Mucosa of descending colon (tissue), 3 donors: Measurements from ENCODE around the gene PRR5. TPM values are rescaled to one million over a fixed set of nuclear protein-coding genes. Genes with fewer than 3 reads are reported as not detected.
"Not testable (repeated sequence)": the region's sequence is repeated elsewhere in the genome, so short reads cannot be mapped to it uniquely, and the experiment has no call there.

Source experiments
- ATAC-seq: fragments of 200-7000 bp; cut with Tn5 transposase; one replicate; pipeline ENCODE4 v1.9.1; 2020; ENCODE audit warnings: mild to moderate bottlenecking, moderate library complexity
- DNase-seq, 3 donors: peaks; one replicate each; pipeline ENCODE4 v3.0.0-alpha.2; 2020
- H3K36me3 ChIP-seq: fragments of 200-600 bp; one replicate; pipeline ENCODE4 v1.8.0; 2021; ENCODE audit warnings: low read depth, mild to moderate bottlenecking
- H3K4me1 ChIP-seq: fragments of 200-600 bp; one replicate; pipeline ENCODE4 v1.8.0; 2021; ENCODE audit warnings: low read depth, mild to moderate bottlenecking
- H3K4me3 ChIP-seq: fragments of 200-600 bp; one replicate; pipeline ENCODE4 v1.8.0; 2021; ENCODE audit warnings: mild to moderate bottlenecking
- H3K9me3 ChIP-seq: fragments of 200-600 bp; one replicate; pipeline ENCODE4 v1.8.0; 2021; ENCODE audit warnings: mild to moderate bottlenecking
- intact Hi-C, 2 donors: fragments of 100-400 bp; cut with DNase I in 1 of 2; cut with micrococcal nuclease in 1 of 2; formaldehyde crosslinking; loops; one replicate each; pipeline versions ENCODE4 v1.11.0 to v1.11.1; 2022; cut with DNase I, micrococcal nuclease
- total RNA-seq, 3 donors: library from RNA; stranded (reverse); fragmentation: NEBNext Ultra II Directional in 2 of 3; extraction: Animal tissue kit (Norgen Biotek cat#: 25700) in 2 of 3; gene quantifications; one replicate each; pipeline versions ENCODE4 v1.2.1 to v1.2.4, GENCODE V29; 2021 to 2023
- TF ChIP-seq, protein P1 (sequence below): fragments of 200-600 bp; IDR thresholded peaks from one replicate; pipeline ENCODE4 v1.8.0; 2022; ENCODE audit warnings: antibody characterized with exemption, mild to moderate bottlenecking
- donor health status: DM: no; HTN: no; CAD: no; lungs with moderate emphysema.
- donor health status: DM: no; HTN: no; CAD: no.
- donor health status: DM: no; HTN: yes; CAD: no.

PRR5 gene
- total RNA-seq, 3 donors from 2014 or later, result 21.8 to 46.2 (median 35.1) TPM

DNA sequence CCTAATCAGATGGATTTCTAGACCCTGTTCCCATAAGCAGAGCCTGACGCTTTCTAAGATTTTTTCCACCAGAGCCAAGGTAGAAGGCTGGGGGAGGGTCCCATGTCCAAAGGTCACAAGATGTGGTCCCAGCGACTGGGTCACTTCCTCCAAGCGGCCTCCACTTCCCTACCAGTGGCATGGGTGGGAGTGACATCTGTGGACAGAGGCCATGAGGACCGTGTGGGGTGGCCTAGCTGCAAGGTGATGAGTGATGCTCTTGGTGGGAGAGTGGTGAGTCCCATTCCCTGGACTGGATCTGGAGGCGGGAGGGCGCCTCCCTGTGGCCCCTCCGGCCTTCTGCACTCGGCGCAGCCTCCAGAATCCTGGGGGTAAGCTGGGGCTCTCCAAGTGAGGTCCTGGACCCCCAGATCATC, 32.4 kb upstream of the PRR5 start:
- H3K4me1 ChIP-seq, result peaks cover 18% of the 10 kb centered on the region
- peak in 2 of 3 donors; percentile 26 to 50 for DNase-seq
- H3K4me3 ChIP-seq, result no peak overlapping the region
- intact Hi-C loops, result no loop called here
- no peak for ATAC-seq
- TF ChIP-seq, protein P1, sequence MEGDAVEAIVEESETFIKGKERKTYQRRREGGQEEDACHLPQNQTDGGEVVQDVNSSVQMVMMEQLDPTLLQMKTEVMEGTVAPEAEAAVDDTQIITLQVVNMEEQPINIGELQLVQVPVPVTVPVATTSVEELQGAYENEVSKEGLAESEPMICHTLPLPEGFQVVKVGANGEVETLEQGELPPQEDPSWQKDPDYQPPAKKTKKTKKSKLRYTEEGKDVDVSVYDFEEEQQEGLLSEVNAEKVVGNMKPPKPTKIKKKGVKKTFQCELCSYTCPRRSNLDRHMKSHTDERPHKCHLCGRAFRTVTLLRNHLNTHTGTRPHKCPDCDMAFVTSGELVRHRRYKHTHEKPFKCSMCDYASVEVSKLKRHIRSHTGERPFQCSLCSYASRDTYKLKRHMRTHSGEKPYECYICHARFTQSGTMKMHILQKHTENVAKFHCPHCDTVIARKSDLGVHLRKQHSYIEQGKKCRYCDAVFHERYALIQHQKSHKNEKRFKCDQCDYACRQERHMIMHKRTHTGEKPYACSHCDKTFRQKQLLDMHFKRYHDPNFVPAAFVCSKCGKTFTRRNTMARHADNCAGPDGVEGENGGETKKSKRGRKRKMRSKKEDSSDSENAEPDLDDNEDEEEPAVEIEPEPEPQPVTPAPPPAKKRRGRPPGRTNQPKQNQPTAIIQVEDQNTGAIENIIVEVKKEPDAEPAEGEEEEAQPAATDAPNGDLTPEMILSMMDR, result no peak
- H3K9me3 ChIP-seq, result no peaks in the 10 kb centered on the region
- H3K36me3 ChIP-seq, result no peaks in the 10 kb centered on the region

DNA sequence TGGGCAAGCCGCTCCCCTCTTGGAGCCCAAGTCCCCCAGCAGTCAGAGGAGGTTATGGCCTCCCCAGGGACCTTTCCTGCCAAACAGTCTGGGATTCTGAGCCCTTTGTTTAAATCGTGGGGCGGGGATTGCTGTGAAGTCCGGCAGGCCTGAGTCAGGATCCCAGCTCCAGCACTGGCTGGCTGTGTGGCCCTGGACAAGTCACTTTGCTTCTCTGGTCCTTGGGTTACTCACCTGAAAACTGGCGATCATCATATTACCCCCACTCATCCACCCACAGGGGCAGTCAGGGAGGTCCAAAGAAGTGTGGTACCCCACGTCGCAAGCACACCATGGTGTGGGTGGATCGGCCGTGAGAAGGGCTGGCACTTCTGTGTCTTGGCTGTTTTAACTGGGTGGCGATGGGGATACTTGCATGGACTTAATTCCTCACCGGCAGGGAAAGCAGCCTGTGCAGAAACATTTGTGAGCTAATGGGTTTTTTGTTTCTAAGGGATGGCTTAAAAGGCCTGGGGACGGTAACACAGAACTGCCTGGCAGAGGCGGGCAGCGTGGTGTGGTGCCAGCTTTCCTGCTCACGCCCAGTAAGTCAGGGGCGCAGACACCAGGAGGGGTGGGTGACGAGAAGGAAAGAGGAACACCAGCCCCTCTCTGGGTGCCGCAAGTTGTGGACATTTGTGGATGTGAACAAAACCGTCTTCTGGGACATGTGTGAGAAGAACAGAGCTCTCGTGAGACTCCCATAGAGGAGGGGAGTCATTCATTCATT, 31.6 kb upstream of the PRR5 start:
- TF ChIP-seq, protein P1, result no peak
- Histone ChIP-seq H3K36me3 (no peaks in the 10 kb centered on the region), H3K4me3 (no peak overlapping the region), H3K9me3 (no peaks in the 10 kb centered on the region), H3K4me1 (peaks cover 17% of the 10 kb centered on the region)
- intact Hi-C loops, result no loop called here
- DNase-seq (peak in 2 of 3 donors; percentile 18 to 21), ATAC-seq (no peak)

DNA sequence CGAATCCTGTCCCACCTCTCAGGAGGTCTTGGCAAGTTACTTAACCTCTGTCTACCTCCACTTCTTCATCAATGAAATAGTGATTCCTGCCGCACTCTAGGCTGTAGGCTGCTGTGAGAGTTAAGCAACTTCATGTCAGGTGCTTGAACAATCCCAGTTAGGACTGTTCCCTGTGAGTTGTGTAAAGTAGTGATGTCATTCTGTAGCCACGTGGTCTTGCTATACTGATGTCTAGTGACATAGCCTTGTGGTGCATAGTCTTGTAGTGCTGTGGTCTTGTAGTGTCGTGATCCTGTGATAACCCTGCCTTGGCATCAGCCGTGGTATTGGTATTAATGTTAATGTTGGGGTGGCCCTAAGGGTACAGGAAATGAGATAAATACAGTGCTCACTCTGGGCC, 30.3 kb upstream of the PRR5 start:
- no peaks in the 10 kb centered on the region for H3K9me3 ChIP-seq
- ATAC-seq (peak; percentile 26), DNase-seq (no peak)
- H3K4me1 ChIP-seq, result peaks cover 22% of the 10 kb centered on the region
- H3K4me3 ChIP-seq, result no peak overlapping the region
- TF ChIP-seq, protein P1, result no peak
- intact Hi-C loops, result no loop called here
- no peaks in the 10 kb centered on the region for H3K36me3 ChIP-seq

DNA sequence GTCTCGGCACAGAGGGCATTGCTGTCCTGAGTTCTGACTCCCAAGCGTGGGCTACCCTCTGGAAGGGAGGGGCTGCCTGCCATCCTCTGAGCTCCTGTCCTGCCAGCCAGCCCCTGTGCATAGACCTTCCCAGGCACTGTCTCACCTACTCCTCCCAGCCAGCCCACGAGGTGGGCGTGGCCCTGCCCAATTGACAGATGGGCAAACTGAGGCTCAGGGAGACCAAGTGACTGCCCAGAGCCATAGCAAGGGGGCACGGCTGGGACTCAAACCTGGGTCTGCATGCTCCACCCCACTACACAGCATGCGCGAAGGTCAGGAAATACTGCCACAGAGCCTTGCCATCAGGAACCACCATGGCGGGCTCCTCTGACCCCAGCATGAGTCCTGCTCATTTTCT, 29.4 kb upstream of the PRR5 start:
- H3K4me3 ChIP-seq, result no peak overlapping the region
- no peaks in the 10 kb centered on the region for H3K36me3 ChIP-seq
- ATAC-seq, result no peak
- peak in 1 of 3 donors; percentile 23 for DNase-seq
- H3K4me1 ChIP-seq, result peaks cover 26% of the 10 kb centered on the region
- no peaks in the 10 kb centered on the region for H3K9me3 ChIP-seq
- intact Hi-C loops, result no loop called here
- TF ChIP-seq, protein P1, result no peak

DNA sequence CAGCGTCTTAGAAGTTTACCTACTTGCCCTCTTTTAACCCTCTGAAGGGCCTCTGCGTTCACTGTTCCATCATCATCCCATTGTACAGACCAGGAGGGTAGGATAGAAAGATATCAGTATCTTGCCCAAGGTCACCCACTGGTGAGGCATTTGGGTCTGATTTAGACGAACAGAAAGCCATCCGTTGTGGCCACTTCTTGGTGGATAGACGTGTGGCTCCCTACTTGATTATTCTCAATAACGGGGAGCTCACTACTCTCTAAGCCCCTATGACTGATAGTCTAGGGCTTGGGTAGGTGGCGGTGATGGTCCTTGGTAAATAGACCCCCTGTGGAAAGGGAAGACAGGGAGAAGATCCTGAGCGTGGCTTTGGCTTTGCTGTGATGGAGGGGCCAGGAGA, 28.6 kb upstream of the PRR5 start:
- H3K9me3 ChIP-seq, result no peaks in the 10 kb centered on the region
- H3K36me3 ChIP-seq, result no peaks in the 10 kb centered on the region
- intact Hi-C loops, result no loop called here
- peak in 1 of 3 donors; percentile 1 for DNase-seq
- H3K4me3 ChIP-seq, result no peak overlapping the region
- ATAC-seq, result no peak
- H3K4me1 ChIP-seq, result peaks cover 21% of the 10 kb centered on the region
- TF ChIP-seq, protein P1, result no peak

DNA sequence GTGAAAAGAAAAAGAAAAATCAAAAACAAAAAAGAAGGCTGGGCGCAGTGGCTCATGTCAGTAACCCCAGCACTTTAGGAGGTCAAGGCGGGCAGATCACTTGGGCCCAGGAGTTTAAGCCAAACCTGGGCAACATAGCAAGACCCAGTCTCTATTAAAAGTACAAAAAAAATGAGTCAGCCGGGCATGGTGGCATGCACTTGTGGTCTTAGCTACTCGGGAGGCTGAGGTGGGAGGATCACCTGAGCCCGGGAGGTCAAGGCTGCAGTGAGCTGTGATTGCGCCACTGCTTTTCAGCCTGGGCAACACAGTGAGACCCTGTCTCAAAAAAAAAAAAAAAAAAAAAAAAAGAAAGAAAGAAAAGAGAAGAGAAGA, 26.0 kb upstream of the PRR5 start:
- DNase-seq, H3K9me3 ChIP-seq, H3K36me3 ChIP-seq, intact Hi-C loops, H3K4me3 ChIP-seq, ATAC-seq: not testable (repeated sequence)
- H3K4me1 ChIP-seq, result peaks cover 13% of the 10 kb centered on the region
